HepG2 (cell line): Measurements from ENCODE around the gene ULK3. TPM values are rescaled to one million over a fixed set of nuclear protein-coding genes. Genes with fewer than 3 reads are reported as not detected.

ENCODE experiments used
- ARNT2 ChIP-seq: sonication (generic); formaldehyde crosslinking; IDR thresholded peaks from 2 replicates; pipeline ENCODE4 v1.8.0; 2022; ENCODE audit warnings: mild to moderate bottlenecking, low read depth, missing genetic modification reagents, moderate library complexity
- CENPBD1 ChIP-seq: sonication (generic); formaldehyde crosslinking; IDR thresholded peaks from 2 replicates; pipeline ENCODE4 v1.8.0; 2022; ENCODE audit warnings: missing genetic modification reagents, low read depth, mild to moderate bottlenecking, borderline replicate concordance
- ELK4 ChIP-seq: sonication (generic); formaldehyde crosslinking; IDR thresholded peaks from 2 replicates; pipeline ENCODE4 v1.9.0; 2021; ENCODE audit warnings: missing genetic modification reagents, borderline replicate concordance
- FOXK2 ChIP-seq: fragments of 450-650 bp; IDR thresholded peaks from 2 replicates; pipeline ENCODE4 v1.6.1; 2016
- HMGA1 ChIP-seq: sonication (generic); formaldehyde crosslinking; conservative IDR thresholded peaks from 2 replicates; pipeline ENCODE4 v1.4.0; 2020; ENCODE audit warnings: missing genetic modification reagents
- HNRNPL ChIP-seq: fragments of 200-400 bp; formaldehyde crosslinking; IDR thresholded peaks from 2 replicates; pipeline ENCODE4 v1.6.1; 2017; ENCODE audit warnings: mild to moderate bottlenecking, low read depth, low read length
- KDM2A ChIP-seq: sonication (generic); formaldehyde crosslinking; IDR thresholded peaks from 2 replicates; pipeline ENCODE4 v1.4.0; 2020; ENCODE audit warnings: low read depth, missing genetic modification reagents, borderline replicate concordance
- KIAA2018 ChIP-seq: sonication (generic); formaldehyde crosslinking; IDR thresholded peaks from 2 replicates; pipeline ENCODE4 v1.5.0; 2020; ENCODE audit warnings: mild to moderate bottlenecking, missing genetic modification reagents, borderline replicate concordance
- YY1 ChIP-seq: IDR thresholded peaks from 2 replicates; pipeline ENCODE4 v1.6.1; 2011; ENCODE audit warnings: low read length, low read depth, moderate library complexity, mild to moderate bottlenecking; ENCODE audit not compliant: insufficient read depth, insufficient replicate concordance
- ZGPAT ChIP-seq: IDR thresholded peaks from 2 replicates; pipeline ENCODE4 v1.6.1; 2016; ENCODE audit warnings: mild to moderate bottlenecking
- ZNF362 ChIP-seq: sonication (generic); formaldehyde crosslinking; IDR thresholded peaks from 2 replicates; pipeline ENCODE4 v1.4.0; 2020; ENCODE audit warnings: missing genetic modification reagents, mild to moderate bottlenecking, borderline replicate concordance
- ZNF724P ChIP-seq: sonication (generic); formaldehyde crosslinking; IDR thresholded peaks from 2 replicates; pipeline ENCODE4 v1.8.0; 2022; ENCODE audit warnings: missing genetic modification reagents, borderline replicate concordance
- ZNF788 ChIP-seq: sonication (generic); formaldehyde crosslinking; IDR thresholded peaks from 2 replicates; pipeline ENCODE4 v1.5.0; 2020; ENCODE audit warnings: mild to moderate bottlenecking, missing genetic modification reagents, borderline replicate concordance
- polyA plus RNA-seq, 8 experiments: library from polyadenylated mRNA; depleted of rRNA in 3 of 8; stranded (reverse) in 7 of 8; unstranded in 1 of 8; fragments of >200 nt; fragmentation: Illumina TruSeq in 4 of 8; extraction: Trizol in 4 of 8; gene quantifications; 2 replicates each; pipeline versions ENCODE4 v1.2.1 to v1.2.3, GENCODE V29; 2011 to 2016; ENCODE audit warnings: low read depth in 4 of 8, missing spikeins in 1 of 8, mixed read lengths in 1 of 8; ENCODE audit not compliant: insufficient read depth in 1 of 8
- total RNA-seq, 5 experiments: library from RNA; depleted of rRNA; stranded (reverse); fragments of >200 nt; fragmentation: Illumina TruSeq; extraction: Trizol; gene quantifications; 2 replicates each; pipeline ENCODE4 v1.2.3, GENCODE V29; 2016; ENCODE audit warnings: low read depth in 1 of 5

ULK3 gene
- total and polyA plus RNA-seq, 2 of the 13 experiments (the other 11 are each of a cell fraction or from before 2014, with no cell fraction given) = 15.2 to 23.7 TPM

- TF ChIP-seq KIAA2018 (CRISPR knock-in tag) (0 out of 2 replicates have a peak, but pooled peaks have one; percentile 76), ZNF724P (CRISPR knock-in tag) (no peak), ARNT2 (CRISPR knock-in tag) (no peak), FOXK2 (no peak), YY1 (peak; percentile 73), CENPBD1 (no peak), ZNF788 (peak; percentile 67), ELK4 (CRISPR knock-in tag) (no peak), ZNF362 (CRISPR knock-in tag) (no peak), HMGA1 (CRISPR knock-in tag) (no peak), HNRNPL (no peak), ZGPAT (CRISPR knock-in tag) (peak; percentile 39), KDM2A (CRISPR knock-in tag) (peak; percentile 94)
These were observed at the start of gene ULK3 (continued) for GRCh38 chr15:74842581-74843444.
